Mesenchymal stem cell (in vitro differentiated cells and primary cell): ENCODE data around the gene IDS.

Experiments used
- DNase-seq: peaks from one replicate; pipeline ENCODE4 v3.0.0-alpha.2; 2013
- H2AFZ ChIP-seq: one replicate; pipeline ENCODE4 v1.6.1; 2013; ENCODE audit warnings: low read depth, mild to moderate bottlenecking, control low read depth, inconsistent platforms, low read length, moderate library complexity
- H2AK5ac ChIP-seq: 2 replicates; pipeline ENCODE4 v1.6.1; 2013; ENCODE audit warnings: low read length, moderate library complexity, mild to moderate bottlenecking, inconsistent platforms; ENCODE audit not compliant: severe bottlenecking
- H2BK120ac ChIP-seq: one replicate; pipeline ENCODE4 v1.6.1; 2013; ENCODE audit warnings: low read depth, mild to moderate bottlenecking, inconsistent platforms, low read length, moderate library complexity
- H2BK12ac ChIP-seq, 2 experiments: one replicate each; pipeline ENCODE4 v1.6.1; 2013; ENCODE audit warnings: inconsistent platforms in 2 of 2, low read length in 2 of 2, mild to moderate bottlenecking in 2 of 2, moderate library complexity in 2 of 2, control low read depth in 1 of 2
- H2BK15ac ChIP-seq: one replicate; pipeline ENCODE4 v1.6.1; 2013; ENCODE audit warnings: mild to moderate bottlenecking, low read depth, inconsistent platforms; ENCODE audit not compliant: poor library complexity, severe bottlenecking
- H2BK5ac ChIP-seq: 2 replicates; pipeline ENCODE4 v1.6.1; 2013; ENCODE audit warnings: low read depth, mild to moderate bottlenecking, low read length, control low read depth, inconsistent platforms; ENCODE audit not compliant: poor library complexity, severe bottlenecking
- H3K14ac ChIP-seq, 2 experiments: one replicate each; pipeline ENCODE4 v1.6.1; 2013; ENCODE audit warnings: inconsistent platforms in 2 of 2, low read length in 2 of 2, control low read depth in 1 of 2, mild to moderate bottlenecking in 1 of 2, moderate library complexity in 1 of 2
- H3K18ac ChIP-seq, 2 experiments: one replicate each; pipeline ENCODE4 v1.6.1; 2013; ENCODE audit warnings: inconsistent platforms in 2 of 2, low read length in 2 of 2, control low read depth in 1 of 2, low read depth in 1 of 2, mild to moderate bottlenecking in 1 of 2
- H3K23ac ChIP-seq, 2 experiments: one replicate each; pipeline ENCODE4 v1.6.1; 2013; ENCODE audit warnings: inconsistent platforms in 2 of 2, low read length in 2 of 2, mild to moderate bottlenecking in 2 of 2, moderate library complexity in 2 of 2, control low read depth in 1 of 2
- H3K27ac ChIP-seq: 2 replicates; pipeline ENCODE4 v1.5.1; 2013; ENCODE audit warnings: mild to moderate bottlenecking, moderate library complexity, low read length, control low read depth, inconsistent platforms; ENCODE audit not compliant: poor library complexity, severe bottlenecking
- H3K27me3 ChIP-seq, 2 experiments: 2 replicates each; pipeline versions ENCODE4 v1.6.1 to v1.7.0; 2013; ENCODE audit warnings: low read length in 2 of 2, mild to moderate bottlenecking in 2 of 2, moderate library complexity in 2 of 2, control low read depth in 1 of 2, inconsistent platforms in 1 of 2; ENCODE audit not compliant: control insufficient read depth in 1 of 2, insufficient read depth in 1 of 2
- H3K36me3 ChIP-seq, 2 experiments: 2 replicates each; pipeline versions ENCODE4 v1.6.1 to v1.7.0; 2013; ENCODE audit warnings: low read length in 2 of 2, control low read depth in 1 of 2, inconsistent platforms in 1 of 2, low read depth in 1 of 2, mild to moderate bottlenecking in 1 of 2; ENCODE audit not compliant: insufficient read depth in 2 of 2, control insufficient read depth in 1 of 2
- H3K4ac ChIP-seq, 2 experiments: one replicate each; pipeline ENCODE4 v1.6.1; 2013; ENCODE audit warnings: inconsistent platforms in 2 of 2, low read length in 2 of 2, mild to moderate bottlenecking in 2 of 2, moderate library complexity in 2 of 2, control low read depth in 1 of 2, low read depth in 1 of 2
- H3K4me1 ChIP-seq: 2 replicates; pipeline ENCODE4 v1.6.1; 2013; ENCODE audit warnings: low read depth, low read length, control low read depth; ENCODE audit not compliant: control insufficient read depth, insufficient read depth
- H3K4me2 ChIP-seq: 2 replicates; pipeline ENCODE4 v1.6.1; 2013; ENCODE audit warnings: low read length, mild to moderate bottlenecking, inconsistent platforms; ENCODE audit not compliant: poor library complexity, severe bottlenecking
- H3K4me3 ChIP-seq, 2 experiments: 2 replicates each; pipeline versions ENCODE4 v1.5.1 to v1.7.0; 2013; ENCODE audit warnings: low read length in 2 of 2, mild to moderate bottlenecking in 2 of 2, control low read depth in 1 of 2, low read depth in 1 of 2; ENCODE audit not compliant: insufficient read depth in 1 of 2
- H3K79me1 ChIP-seq: replicated peaks from 2 replicates; pipeline ENCODE4 v1.6.1; 2013; ENCODE audit warnings: mild to moderate bottlenecking, control low read depth, low read length, inconsistent platforms; ENCODE audit not compliant: poor library complexity, severe bottlenecking
- H3K9ac ChIP-seq: 2 replicates; pipeline ENCODE4 v1.7.0; 2013; ENCODE audit warnings: mild to moderate bottlenecking, low read length, moderate library complexity
- H3K9me3 ChIP-seq: 2 replicates; pipeline ENCODE4 v1.7.0; 2013; ENCODE audit warnings: mild to moderate bottlenecking, low read length; ENCODE audit not compliant: control insufficient read depth
- H4K8ac ChIP-seq: one replicate; pipeline ENCODE4 v1.6.1; 2013; ENCODE audit warnings: inconsistent platforms, mild to moderate bottlenecking, low read length, moderate library complexity
- H4K91ac ChIP-seq: one replicate; pipeline ENCODE4 v1.6.1; 2013; ENCODE audit warnings: mild to moderate bottlenecking, low read length, inconsistent platforms
- WGBS: methylation state at CpG from one replicate; pipeline ENCODE4 v1.1.7; 2013; ENCODE audit warnings: mixed read lengths; 5-methylcytosine and 5-hydroxymethylcytosine counted together

Gene IDS

GRCh38 chrX:149487292-149487691, 17.8 kb downstream of the IDS start:
- Histone ChIP-seq H3K23ac (no peak overlapping the region), H3K4me2 (no peak overlapping the region), H2BK120ac (no peak overlapping the region), H3K27me3 (peaks cover 0 to 6% of the 10 kb centered on the region in 2 experiments), H3K4ac (no peak overlapping the region), H3K36me3 (peaks cover 32 to 84% of the 10 kb centered on the region in 2 experiments), H3K4me1 (no peaks in the 10 kb centered on the region), H3K27ac (no peak overlapping the region), H2BK12ac (no peak overlapping the region), H2AK5ac (no peak overlapping the region), H3K14ac (no peak overlapping the region), H3K79me1 (peaks cover 12% of the 10 kb centered on the region), H3K9me3 (no peaks in the 10 kb centered on the region), H2BK5ac (no peak overlapping the region), H2BK15ac (no peak overlapping the region), H4K8ac (no peak overlapping the region), H3K9ac (no peak overlapping the region), H3K18ac (no peak overlapping the region), H2AFZ (no peak overlapping the region), H4K91ac (no peak overlapping the region), H3K4me3 (no peak overlapping the region)
- no peak for DNase-seq
- 95% methylated on average over 6 of the region's 6 CpGs for WGBS

- peaks cover 0 to 26% of the 10 kb centered on the region in 2 experiments for H3K36me3 ChIP-seq
- H3K9ac ChIP-seq, result no peak overlapping the region
- no peak overlapping the region for H2BK12ac ChIP-seq
- H4K91ac ChIP-seq, result no peak overlapping the region
- H2BK15ac ChIP-seq, result no peak overlapping the region
- no peak overlapping the region for H2AK5ac ChIP-seq
- H3K9me3 ChIP-seq, result no peaks in the 10 kb centered on the region
- H3K79me1 ChIP-seq, result no peaks in the 10 kb centered on the region
- no peak overlapping the region for H2BK120ac ChIP-seq
- H3K4me1 ChIP-seq, result no peaks in the 10 kb centered on the region
- H3K4me3 ChIP-seq, result no peak overlapping the region
- 100% methylated on average over 1 of the region's 2 CpGs for WGBS
- H3K23ac ChIP-seq, result no peak overlapping the region
- H4K8ac ChIP-seq, result no peak overlapping the region
- H3K14ac ChIP-seq, result no peak overlapping the region
- H3K27me3 ChIP-seq, result peaks cover 0 to 4% of the 10 kb centered on the region in 2 experiments
- H3K4ac ChIP-seq, result no peak overlapping the region
- no peak overlapping the region for H2BK5ac ChIP-seq
- no peak overlapping the region for H2AFZ ChIP-seq
- no peak for DNase-seq
- H3K18ac ChIP-seq, result no peak overlapping the region
- H3K27ac ChIP-seq, result no peak overlapping the region
- H3K4me2 ChIP-seq, result no peak overlapping the region
Observed at GRCh38 chrX:149476513-149476912, 28.6 kb downstream of the IDS start.

- no peak overlapping the region for H3K23ac ChIP-seq
- H3K9me3 ChIP-seq, result no peaks in the 10 kb centered on the region
- no peak overlapping the region for H3K18ac ChIP-seq
- H3K4me2 ChIP-seq, result no peak overlapping the region
- no peak overlapping the region for H2AFZ ChIP-seq
- H2BK12ac ChIP-seq, result no peak overlapping the region
- no peak overlapping the region for H3K27ac ChIP-seq
- no peak overlapping the region for H3K4me3 ChIP-seq
- H3K36me3 ChIP-seq, result peaks cover 0 to 12% of the 10 kb centered on the region in 2 experiments
- no peak overlapping the region for H2BK5ac ChIP-seq
- no peak overlapping the region for H4K91ac ChIP-seq
- no peak overlapping the region for H2BK120ac ChIP-seq
- H4K8ac ChIP-seq, result no peak overlapping the region
- no peak for DNase-seq
- H3K4me1 ChIP-seq, result no peaks in the 10 kb centered on the region
- H2BK15ac ChIP-seq, result no peak overlapping the region
- WGBS, result no CpG with 5 or more reads among the region's 1 CpG
- H3K14ac ChIP-seq, result no peak overlapping the region
- H3K27me3 ChIP-seq, result peaks cover 0 to 8% of the 10 kb centered on the region in 2 experiments
- H2AK5ac ChIP-seq, result no peak overlapping the region
- H3K4ac ChIP-seq, result no peak overlapping the region
- no peak overlapping the region for H3K9ac ChIP-seq
- no peaks in the 10 kb centered on the region for H3K79me1 ChIP-seq
Observed at GRCh38 chrX:149473966-149474365, 31.1 kb downstream of the IDS start.

- no peak overlapping the region for H3K18ac ChIP-seq
- no peak overlapping the region for H2AFZ ChIP-seq
- no peak overlapping the region for H3K23ac ChIP-seq
- peaks cover 0 to 7% of the 10 kb centered on the region in 2 experiments for H3K36me3 ChIP-seq
- H3K9me3 ChIP-seq, result no peaks in the 10 kb centered on the region
- no peak overlapping the region for H3K4me3 ChIP-seq
- H3K4ac ChIP-seq, result no peak overlapping the region
- H3K4me1 ChIP-seq, result no peaks in the 10 kb centered on the region
- H3K27me3 ChIP-seq, result peaks cover under 1 to 8% of the 10 kb centered on the region in 2 experiments
- H3K9ac ChIP-seq, result no peak overlapping the region
- WGBS, result no CpG with 5 or more reads among the region's 1 CpG
- H4K8ac ChIP-seq, result no peak overlapping the region
- no peak overlapping the region for H3K27ac ChIP-seq
- no peak overlapping the region for H2BK12ac ChIP-seq
- no peak overlapping the region for H3K4me2 ChIP-seq
- H2AK5ac ChIP-seq, result no peak overlapping the region
- no peak overlapping the region for H3K14ac ChIP-seq
- H2BK15ac ChIP-seq, result no peak overlapping the region
- DNase-seq, result no peak
- H2BK120ac ChIP-seq, result no peak overlapping the region
- no peak overlapping the region for H2BK5ac ChIP-seq
- no peaks in the 10 kb centered on the region for H3K79me1 ChIP-seq
- no peak overlapping the region for H4K91ac ChIP-seq
Observed at GRCh38 chrX:149473092-149473491, 32.0 kb downstream of the IDS start.
